ENCODE measurements around the gene FAM199X.

Gene FAM199X

GRCh38 chrX:104165894-104166734, at the start of gene FAM199X:
FAM199X (plus strand) TSS chrX:104166453; CDS start chrX:104166786, 333 bp downstream.
- peak; percentile 86 to 88 for DNase-seq

- no peak for DNase-seq
Measured at GRCh38 chrX:104117759-104118158, 48.5 kb upstream of the FAM199X start.

- no peak for DNase-seq
Measured at GRCh38 chrX:104118765-104119164, 47.5 kb upstream of the FAM199X start.

- DNase-seq, result peak in 1 of 2 donors; percentile 17
Measured at GRCh38 chrX:104122829-104123228, 43.4 kb upstream of the FAM199X start.

GRCh38 chrX:104126856-104127255, 39.4 kb upstream of the FAM199X start:
- no peak for DNase-seq

- no peak for DNase-seq
Measured at GRCh38 chrX:104130808-104131207, 35.4 kb upstream of the FAM199X start.

- no peak for DNase-seq
Measured at GRCh38 chrX:104134583-104135261, 31.5 kb upstream of the FAM199X start.

- DNase-seq, result no peak
Measured at GRCh38 chrX:104135677-104136076, 30.6 kb upstream of the FAM199X start.

GRCh38 chrX:104136241-104137019, 29.8 kb upstream of the FAM199X start:
- DNase-seq, result peak; percentile 56 to 63

- peak in 1 of 2 donors; percentile 15 for DNase-seq
Measured at GRCh38 chrX:104137496-104137895, 28.8 kb upstream of the FAM199X start.

- no peak for DNase-seq
Measured at GRCh38 chrX:104141087-104141760, 25.0 kb upstream of the FAM199X start.

- no peak for DNase-seq
Measured at GRCh38 chrX:104151037-104151436, 15.2 kb upstream of the FAM199X start.

GRCh38 chrX:104156630-104157529, 9.4 kb upstream of the FAM199X start, which contains the start of gene SLC25A53:
SLC25A53 (minus strand) TSS chrX:104157009; CDS start chrX:104105257, 51,752 bp downstream.
- peak; percentile 83 to 84 for DNase-seq

GRCh38 chrX:104166735-104167436, 633 bp downstream of the FAM199X start:
- DNase-seq, result no peak

GRCh38 chrX:104168127-104168526, 1.9 kb downstream of the FAM199X start:
- no peak for DNase-seq

GRCh38 chrX:104172121-104172520, 5.9 kb downstream of the FAM199X start:
- DNase-seq, result no peak

GRCh38 chrX:104172788-104173187, 6.5 kb downstream of the FAM199X start:
- no peak for DNase-seq

GRCh38 chrX:104173841-104174240, 7.6 kb downstream of the FAM199X start:
- DNase-seq, result no peak

- no peak for DNase-seq
Measured at GRCh38 chrX:104183685-104184084, 17.4 kb downstream of the FAM199X start.

- DNase-seq, result no peak
Measured at GRCh38 chrX:104187931-104188330, 21.7 kb downstream of the FAM199X start.

GRCh38 chrX:104189837-104190236, 23.6 kb downstream of the FAM199X start:
- DNase-seq, result no peak

Measured in CD4-positive, alpha-beta T cell treated with Interleukin-1 beta for 1 hour (primary cell).